Activated T-helper 1 cell treated with Interleukin-2 at 50 U/mL for 16 hours (primary cell): ENCODE results near the gene KTI12.

Experiments
- DNase-seq: peaks from one replicate; pipeline ENCODE4 v3.0.0-alpha.2; 2020; ENCODE audit warnings: low read depth

KTI12 gene

GRCh38 chr1:51982161-51982560, 51.4 kb downstream of the KTI12 start:
- no peak for DNase-seq
